ENCODE results near the gene UAP1. TPM values are rescaled to one million over a fixed set of nuclear protein-coding genes. Genes with fewer than 3 reads are reported as not detected.

Gene UAP1
- polyA plus RNA-seq, 1 donor, result 29.2 TPM

- DNase-seq (ENCODE audit: low read depth), result no peak
These were observed 55.3 kb downstream of the UAP1 start for GRCh38 chr1:162616848-162617247.

DNA sequence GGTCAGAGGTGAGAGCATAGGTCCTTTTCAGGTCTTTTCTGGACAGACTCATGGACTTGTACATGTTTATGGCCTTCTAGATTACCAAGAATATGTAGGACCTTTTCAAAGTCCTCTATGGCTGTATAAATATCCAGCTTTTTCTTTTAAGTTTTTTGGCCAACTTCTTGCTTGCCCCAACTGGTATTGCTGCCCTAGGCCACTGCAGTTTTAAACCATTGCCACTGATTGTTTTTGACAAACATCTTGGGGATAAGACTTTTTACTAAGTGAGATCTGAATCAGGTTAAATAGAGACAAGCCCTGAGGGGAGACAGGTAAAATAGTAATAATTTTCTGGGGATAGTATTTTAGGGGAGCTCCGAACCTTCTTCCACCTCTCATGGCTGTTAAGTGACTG, 56.0 kb downstream of the UAP1 start:
- DNase-seq (ENCODE audit: low read depth), result no peak

DNA sequence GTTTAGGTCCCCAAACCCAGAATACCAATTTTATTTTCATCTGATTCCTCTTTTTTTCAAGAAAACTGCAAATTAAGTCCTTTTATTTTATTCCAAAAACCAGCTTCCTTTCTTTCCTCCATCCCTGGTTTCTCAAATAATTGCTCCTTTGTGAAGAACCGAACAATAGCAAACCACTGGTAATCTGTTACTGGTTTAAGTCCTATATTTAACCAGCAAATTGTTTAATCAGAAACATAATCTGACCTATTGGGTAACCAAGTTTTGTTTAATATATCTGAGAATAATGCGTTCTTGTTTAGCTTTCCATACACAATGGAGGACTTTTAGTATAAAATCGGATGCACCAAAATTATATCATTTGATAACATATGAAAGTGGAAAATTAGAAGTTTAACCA, 57.6 kb downstream of the UAP1 start:
- DNase-seq (ENCODE audit: low read depth), result no peak

- DNase-seq (ENCODE audit: low read depth), result no peak
These were observed 59.7 kb downstream of the UAP1 start for GRCh38 chr1:162621256-162621655.

- DNase-seq (ENCODE audit: low read depth), result no peak
These were observed 64.2 kb downstream of the UAP1 start for GRCh38 chr1:162625679-162626078.

DNA sequence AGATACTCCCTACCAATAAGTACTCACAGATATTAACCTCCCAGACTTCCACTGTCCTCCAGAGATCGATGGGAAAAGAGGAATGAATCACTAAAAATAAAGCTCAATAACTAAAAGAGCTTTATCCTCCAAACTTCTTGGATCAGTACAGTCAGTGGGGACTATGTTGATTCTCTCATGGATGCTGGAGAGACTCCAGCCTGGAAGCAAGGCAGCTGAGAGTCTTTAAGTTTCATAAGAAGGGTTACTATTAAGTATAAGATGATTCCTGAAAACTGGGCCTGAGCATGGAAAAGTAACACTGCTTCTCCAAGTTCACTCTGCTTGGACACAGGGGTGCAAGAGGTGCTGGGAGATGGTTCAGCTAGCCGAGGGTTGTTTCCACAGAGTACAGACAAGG, 64.6 kb downstream of the UAP1 start:
- peak; percentile 93 for DNase-seq (ENCODE audit: low read depth)

- DNase-seq (ENCODE audit: low read depth), result no peak
These were observed 65.2 kb downstream of the UAP1 start for GRCh38 chr1:162626761-162627160.

DNA sequence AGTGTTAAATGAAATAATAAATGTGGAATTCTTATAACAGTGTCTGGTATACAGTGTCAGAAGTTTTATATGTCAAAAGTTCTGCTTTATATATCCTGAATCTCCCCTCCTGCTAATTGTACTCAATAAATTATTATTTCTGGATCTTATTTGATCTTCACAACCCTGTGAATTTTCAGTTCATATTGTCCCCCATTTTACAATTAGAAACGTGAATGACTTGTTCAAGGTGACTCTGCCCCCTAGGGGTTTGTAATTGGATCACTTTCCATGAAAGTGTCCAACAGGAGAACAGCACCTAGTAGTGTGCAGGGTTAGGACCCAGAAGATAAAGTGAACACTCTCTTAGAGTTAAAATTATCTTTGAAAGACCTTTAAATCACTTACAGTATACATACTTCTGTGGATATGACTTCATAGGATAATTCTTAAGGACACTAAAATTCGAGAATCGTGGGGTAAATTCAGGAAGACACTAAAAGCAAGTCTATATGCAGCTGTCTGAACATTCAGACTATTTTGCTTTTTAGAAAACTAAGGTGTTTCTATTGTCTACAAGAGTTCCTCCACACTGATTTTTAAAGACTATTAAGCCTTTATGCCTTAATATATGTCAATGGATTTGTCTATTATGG, 66.3 kb downstream of the UAP1 start:
- DNase-seq (ENCODE audit: low read depth), result no peak

- DNase-seq (ENCODE audit: low read depth), result no peak
These were observed 67.6 kb downstream of the UAP1 start for GRCh38 chr1:162629077-162629627.

GRCh38 chr1:162629651-162630050, 68.1 kb downstream of the UAP1 start:
- DNase-seq (ENCODE audit: low read depth), result no peak

- DNase-seq (ENCODE audit: low read depth), result no peak
These were observed 70.1 kb downstream of the UAP1 start for GRCh38 chr1:162631546-162632191.

DNA sequence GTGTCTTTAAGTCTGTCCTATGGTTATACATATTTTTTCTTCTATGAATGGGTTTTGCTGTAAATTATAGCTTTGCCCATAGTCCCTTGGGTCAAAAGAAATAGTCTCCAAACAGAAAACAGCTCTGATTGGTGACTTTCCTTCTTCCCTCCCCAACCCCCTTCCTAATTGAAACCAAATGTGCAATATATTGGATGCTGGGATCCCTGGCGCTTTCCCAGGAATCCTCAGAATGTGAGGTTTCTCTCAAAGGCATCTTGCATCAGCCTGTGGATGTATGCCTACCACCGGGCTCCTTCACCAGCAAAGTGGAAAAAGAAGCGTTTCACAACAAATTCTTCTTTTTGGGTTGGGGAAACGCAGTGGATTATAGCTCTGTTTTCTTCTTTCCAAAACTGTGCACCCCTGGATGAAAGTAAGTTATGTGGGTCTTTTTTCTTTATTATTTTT, 70.7 kb downstream of the UAP1 start, which contains the start of gene DDR2:
DDR2 (plus strand) TSS at position 248 of the 450 bp plus-strand sequence. CDS start 86,600 bp downstream, outside the sequence.
- DNase-seq (ENCODE audit: low read depth), result peak; percentile 85

- no peak for DNase-seq (ENCODE audit: low read depth)
These were observed 71.2 kb downstream of the UAP1 start for GRCh38 chr1:162632698-162633080.

DNA sequence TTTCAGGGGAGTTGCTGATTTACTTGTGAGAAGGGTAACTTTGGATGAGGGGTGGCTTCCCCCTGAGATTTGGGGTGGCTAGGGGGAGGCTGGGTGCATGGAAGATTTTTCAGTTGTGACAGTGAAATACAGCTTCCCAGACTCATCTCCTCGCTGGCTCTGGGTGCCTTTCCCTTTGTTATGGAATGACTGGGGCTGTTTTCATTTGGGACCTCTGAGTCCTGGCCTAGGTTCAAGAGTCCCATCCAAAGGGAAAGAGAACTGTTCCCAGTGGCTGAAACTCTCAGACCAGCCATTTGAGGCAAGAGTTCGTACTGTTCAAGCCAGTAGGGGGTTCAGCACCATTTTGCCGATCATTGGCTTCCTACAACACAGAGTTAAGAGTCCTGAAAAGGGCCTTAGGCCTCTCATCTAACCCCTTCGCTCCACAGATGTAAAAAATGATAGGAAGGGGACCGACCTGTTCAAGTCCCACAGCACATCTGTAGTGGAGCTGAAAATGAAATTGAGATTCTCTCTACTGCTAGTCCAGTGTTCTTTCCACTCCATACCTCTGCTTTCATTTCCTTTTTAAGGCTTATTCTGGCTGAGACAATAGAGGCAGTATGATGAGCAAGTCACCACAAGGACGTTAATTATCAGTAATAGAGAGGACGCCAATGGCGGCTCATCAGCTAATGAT, 71.7 kb downstream of the UAP1 start:
- DNase-seq (ENCODE audit: low read depth), result no peak

GRCh38 chr1:162635418-162635817, 73.9 kb downstream of the UAP1 start:
- no peak for DNase-seq (ENCODE audit: low read depth)

DNA sequence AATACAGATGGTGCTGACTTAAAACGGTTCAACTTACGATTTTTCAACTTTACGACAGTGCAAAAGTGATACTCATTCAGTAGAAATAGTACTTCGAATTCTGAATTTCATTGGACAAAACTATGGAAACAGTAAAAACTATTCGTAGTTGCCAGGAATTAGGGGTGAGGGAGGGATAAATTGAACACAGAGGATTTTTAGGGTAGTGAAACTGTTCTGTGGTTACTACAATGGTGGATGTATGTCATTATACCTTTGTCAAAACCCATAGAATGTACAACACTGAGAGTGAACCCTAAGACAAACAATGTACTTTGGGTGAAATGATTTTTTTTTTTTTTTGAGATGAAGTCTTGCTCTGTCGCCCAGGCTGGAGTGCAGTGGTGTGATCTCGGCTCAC, 78.2 kb downstream of the UAP1 start:
- no peak for DNase-seq (ENCODE audit: low read depth)

GRCh38 chr1:162641114-162641513, 79.6 kb downstream of the UAP1 start:
- DNase-seq (ENCODE audit: low read depth), result no peak

- DNase-seq (ENCODE audit: low read depth), result no peak
These were observed 83.4 kb downstream of the UAP1 start for GRCh38 chr1:162644986-162645314.

- no peak for DNase-seq (ENCODE audit: low read depth)
These were observed 84.1 kb downstream of the UAP1 start for GRCh38 chr1:162645666-162646065.

GRCh38 chr1:162649583-162649982, 88.1 kb downstream of the UAP1 start:
- no peak for DNase-seq (ENCODE audit: low read depth)
